PFSK-1 (cell line): Measurements from ENCODE around the gene KCNK3.

Source experiments
- POLR2AphosphoS5 ChIP-seq: IDR thresholded peaks from 2 replicates; pipeline ENCODE4 v1.6.1; 2012; ENCODE audit warnings: low read depth, mild to moderate bottlenecking, control low read depth, low read length, moderate library complexity
- REST ChIP-seq, 2 experiments: IDR thresholded peaks; 2 replicates each; pipeline versions ENCODE4 v1.6.1 to v1.8.0; 2011 to 2012; ENCODE audit warnings: low read depth in 2 of 2, low read length in 2 of 2, control low read depth in 1 of 2, inconsistent platforms in 1 of 2, mild to moderate bottlenecking in 1 of 2, moderate library complexity in 1 of 2; ENCODE audit not compliant: insufficient read depth in 1 of 2
- SIN3A ChIP-seq: IDR thresholded peaks from 2 replicates; pipeline ENCODE4 v1.6.1; 2012; ENCODE audit warnings: mild to moderate bottlenecking, low read length, moderate library complexity, borderline replicate concordance; ENCODE audit not compliant: insufficient read depth
- TAF1 ChIP-seq: IDR thresholded peaks from 2 replicates; pipeline ENCODE4 v1.6.1; 2012; ENCODE audit warnings: low read length, control low read depth, borderline replicate concordance; ENCODE audit not compliant: insufficient read depth

GRCh38 chr2:26776195-26776800 lies 83.8 kb downstream of the KCNK3 start:
- no peak for TF ChIP-seq REST (IDR thresholded peaks at IDR 0.05; ENCODE audit: insufficient read depth in 1 of 2, low read depth in 2 of 2, low read length in 2 of 2)
- TF ChIP-seq TAF1: no peak
- TF ChIP-seq POLR2AphosphoS5: no peak
- no peak for TF ChIP-seq SIN3A
